NT2/D1 (cell line): ENCODE measurements around the gene MAU2.
"Not testable (repeated sequence)": the region's sequence is repeated elsewhere in the genome, so short reads cannot be mapped to it uniquely, and the experiment has no call there.

Source experiments
- SUZ12 ChIP-seq: IDR thresholded peaks from 2 replicates; pipeline ENCODE4 v1.6.1; 2011; ENCODE audit not compliant: insufficient read length, insufficient read depth; ENCODE audit errors: extremely low read depth
- YY1 ChIP-seq: IDR thresholded peaks from 2 replicates; pipeline ENCODE4 v1.6.1; 2011; ENCODE audit not compliant: insufficient read length, insufficient read depth
- ZNF274 ChIP-seq: IDR thresholded peaks from 2 replicates; pipeline ENCODE4 v1.6.1; 2011; ENCODE audit warnings: mild to moderate bottlenecking, low read depth, low read length

DNA sequence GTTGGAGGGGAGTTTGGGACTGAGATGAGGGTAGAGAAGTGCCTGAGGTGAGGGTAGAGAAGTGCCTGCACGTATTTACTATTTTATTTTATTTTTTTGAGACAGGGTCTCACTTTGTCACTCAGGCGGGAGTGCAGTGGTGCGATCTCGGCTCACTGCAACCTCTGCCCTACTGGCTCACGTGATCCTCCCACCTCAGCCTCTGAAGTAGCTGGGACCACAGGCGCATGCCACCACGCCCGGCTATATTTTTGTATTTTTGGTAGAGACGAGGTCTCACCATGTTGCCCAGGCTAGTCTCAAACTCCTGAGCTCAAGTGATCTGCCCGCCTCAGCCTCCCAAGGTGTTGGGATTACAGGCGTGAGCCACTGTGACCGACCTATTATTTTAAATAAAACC is 69.1 kb downstream of the MAU2 start:
- TF ChIP-seq YY1, ZNF274, SUZ12: not testable (repeated sequence)
